Measurements from ENCODE around the gene ZDHHC8.

ZDHHC8 gene

GRCh38 chr22:20111689-20112622 lies 19.6 kb upstream of the ZDHHC8 start:
- no peak overlapping the region for H3K4me3 ChIP-seq
- H3K27ac ChIP-seq: no peak overlapping the region
- no peak for DNase-seq (ENCODE audit: low spot score)
- TF ChIP-seq CTCF (IDR thresholded peaks at IDR 0.05): no peak

GRCh38 chr22:20112623-20113511 lies 18.7 kb upstream of the ZDHHC8 start:
- no peak for TF ChIP-seq CTCF (IDR thresholded peaks at IDR 0.05)
- DNase-seq (ENCODE audit: low spot score): no peak
- Histone ChIP-seq H3K4me3 (no peak overlapping the region), H3K27ac (no peak overlapping the region)

GRCh38 chr22:20113551-20114310 lies 17.9 kb upstream of the ZDHHC8 start:
- no peak for DNase-seq (ENCODE audit: low spot score)
- no peak for TF ChIP-seq CTCF (IDR thresholded peaks at IDR 0.05)
- H3K4me3 ChIP-seq: no peak overlapping the region
- H3K27ac ChIP-seq: no peak overlapping the region

GRCh38 chr22:20114506-20115475 lies 16.8 kb upstream of the ZDHHC8 start:
- Histone ChIP-seq H3K27ac (no peak overlapping the region), H3K4me3 (no peak overlapping the region)
- no peak for TF ChIP-seq CTCF (IDR thresholded peaks at IDR 0.05)
- no peak for DNase-seq (ENCODE audit: low spot score)

- DNase-seq (ENCODE audit: low spot score): no peak
- H3K4me3 ChIP-seq: peak within 1 kb of the TSS; percentile 90
- no peak for TF ChIP-seq CTCF (IDR thresholded peaks at IDR 0.05)
These were observed 15.8 kb upstream of the ZDHHC8 start, which contains the start of gene RANBP1 for GRCh38 chr22:20115691-20116375. RANBP1 (plus strand) TSS chr22:20116104; CDS start chr22:20116185, 81 bp downstream.

More at GRCh38 chr22:20115691-20116375, 15.8 kb upstream of the ZDHHC8 start, which contains the start of gene RANBP1:
- peak within 1 kb of the TSS; percentile 67 to 93 for H3K27ac ChIP-seq

Data from coronary artery (tissue), 2 donors.